ENCODE measurements around the gene ADARB1.
A peak's percentile ranks its signal among the peaks of the same experiment; 100 is the strongest.
"Not testable (repeated sequence)": the region's sequence is repeated elsewhere in the genome, so short reads cannot be mapped to it uniquely, and the experiment has no call there.

Gene ADARB1

GRCh38 chr21:45138199-45139002 lies 64.0 kb downstream of the ADARB1 start (continued):
- peak; percentile 55; the same call in 1 of the 2 replicates for TF ChIP-seq ZBTB17 (tag by site-specific recombination; IDR thresholded peaks at IDR 0.05)
- TF ChIP-seq CTCF (tag by site-specific recombination; IDR thresholded peaks at IDR 0.05), result peak; percentile 72
- TF ChIP-seq ZNF335 (tag by site-specific recombination; conservative IDR thresholded peaks at IDR 0.05), result peak; percentile 63
- no peak for TF ChIP-seq SETDB1 (IDR thresholded peaks at IDR 0.05; ENCODE audit: insufficient read length, low read length)
- no peak for TF ChIP-seq ZSCAN16 (tag by site-specific recombination; IDR thresholded peaks at IDR 0.05)
- no peak for TF ChIP-seq HOXD13 (CRISPR knock-in tag; IDR thresholded peaks at IDR 0.05; ENCODE audit: borderline replicate concordance)
- TF ChIP-seq ZNF549 (tag by site-specific recombination; IDR thresholded peaks at IDR 0.05), result no peak
- no peak for TF ChIP-seq ZBTB44 (tag by site-specific recombination; IDR thresholded peaks at IDR 0.05)
- TF ChIP-seq ZNF707 (tag by site-specific recombination; IDR thresholded peaks at IDR 0.05), result no peak
- TF ChIP-seq ZNF169 (tag by site-specific recombination; IDR thresholded peaks at IDR 0.05), result no peak
- peak; percentile 61 for TF ChIP-seq ZNF692 (tag by site-specific recombination; IDR thresholded peaks at IDR 0.05)
- no peak for TF ChIP-seq ZNF548 (tag by site-specific recombination; IDR thresholded peaks at IDR 0.05)

GRCh38 chr21:45139003-45139360 lies 64.6 kb downstream of the ADARB1 start:
- not testable (repeated sequence) for H3K27ac ChIP-seq (ENCODE audit: extremely low read depth, low read depth, low read length); H3K4me1 ChIP-seq (ENCODE audit: control insufficient read depth, insufficient read depth, low read length); H3K9me3 ChIP-seq (ENCODE audit: control insufficient read depth, insufficient read depth, low read depth, low read length); H3K4me3 ChIP-seq (ENCODE audit: low read depth, low read length); H3K36me3 ChIP-seq (ENCODE audit: control insufficient read depth in 2 of 2, insufficient read depth in 1 of 2, low read length in 2 of 2)
- ChIA-PET CTCF (interaction anchor here (0.6 to 8.0 kb wide), 63 partner anchors 11 to 742 kb away, joined by 3 to 333 read pairs (median 6); partner anchors contain the start of genes POFUT2 and SLX9), POLR2A (interaction anchor here (0.6 to 1.6 kb wide), 3 partner anchors 84 to 609 kb away, joined by 3 read pairs; no protein-coding TSS in a partner anchor)
- 0 out of 2 replicates have a peak, but pooled peaks have one; percentile 11 for TF ChIP-seq ZNF423 (tag by site-specific recombination; IDR thresholded peaks at IDR 0.05)
- TF ChIP-seq KLF17 (tag by site-specific recombination; IDR thresholded peaks at IDR 0.05), result peak; percentile 59; the same call in 1 of the 2 replicates
- TF ChIP-seq KLF1 (tag by site-specific recombination; IDR thresholded peaks at IDR 0.05), result 0 out of 2 replicates have a peak, but pooled peaks have one; percentile 17
- TF ChIP-seq ZIC2 (tag by site-specific recombination; IDR thresholded peaks at IDR 0.05), result 0 out of 2 replicates have a peak, but pooled peaks have one; percentile 15
- 0 out of 2 replicates have a peak, but pooled peaks have one; percentile 8 for TF ChIP-seq ZFHX2 (tag by site-specific recombination; conservative IDR thresholded peaks at IDR 0.05)
- peak; percentile 57 for TF ChIP-seq GLIS1 (tag by site-specific recombination; IDR thresholded peaks at IDR 0.05)
